OCI-LY7 (cell line): ENCODE data around the gene MLPH.

Experiments used
- EZH2phosphoT487 ChIP-seq: fragments of 200-600 bp; sonication (generic); IDR thresholded peaks from 2 replicates; pipeline ENCODE4 v1.6.1; 2018; ENCODE audit warnings: low read depth, borderline replicate concordance, mild to moderate bottlenecking, mixed run types, antibody characterized with exemption, low read length, moderate library complexity, mixed read lengths
- TF ChIP-seq, protein P1 (sequence below): fragments of 200-600 bp; sonication (generic); conservative IDR thresholded peaks from 2 replicates; pipeline ENCODE4 v1.5.1; 2014; ENCODE audit warnings: mild to moderate bottlenecking, antibody characterized with exemption, low read length, moderate library complexity, mixed read lengths

DNA sequence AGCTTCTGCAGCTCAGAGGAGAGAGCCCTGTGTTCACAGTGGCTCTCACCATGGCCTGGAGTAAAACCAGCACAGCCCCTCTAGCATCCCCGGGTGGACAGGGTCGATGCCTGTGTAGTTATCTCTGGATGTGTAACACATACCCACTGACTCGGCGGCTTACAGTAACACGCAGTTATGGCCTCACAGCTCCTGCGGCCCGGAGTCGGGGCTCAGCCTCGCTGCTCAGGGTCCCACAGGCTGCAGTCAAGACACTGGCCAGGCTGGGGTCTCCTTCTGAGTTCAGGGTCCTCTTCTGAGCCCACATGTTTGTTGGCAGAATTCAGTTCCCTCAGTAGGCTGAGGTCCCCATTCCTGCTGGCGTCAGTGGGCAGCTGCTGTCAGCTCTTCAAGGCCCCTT is 106.0 kb downstream of the MLPH start:
- TF ChIP-seq EZH2phosphoT487 = no peak
- TF ChIP-seq, protein P1, sequence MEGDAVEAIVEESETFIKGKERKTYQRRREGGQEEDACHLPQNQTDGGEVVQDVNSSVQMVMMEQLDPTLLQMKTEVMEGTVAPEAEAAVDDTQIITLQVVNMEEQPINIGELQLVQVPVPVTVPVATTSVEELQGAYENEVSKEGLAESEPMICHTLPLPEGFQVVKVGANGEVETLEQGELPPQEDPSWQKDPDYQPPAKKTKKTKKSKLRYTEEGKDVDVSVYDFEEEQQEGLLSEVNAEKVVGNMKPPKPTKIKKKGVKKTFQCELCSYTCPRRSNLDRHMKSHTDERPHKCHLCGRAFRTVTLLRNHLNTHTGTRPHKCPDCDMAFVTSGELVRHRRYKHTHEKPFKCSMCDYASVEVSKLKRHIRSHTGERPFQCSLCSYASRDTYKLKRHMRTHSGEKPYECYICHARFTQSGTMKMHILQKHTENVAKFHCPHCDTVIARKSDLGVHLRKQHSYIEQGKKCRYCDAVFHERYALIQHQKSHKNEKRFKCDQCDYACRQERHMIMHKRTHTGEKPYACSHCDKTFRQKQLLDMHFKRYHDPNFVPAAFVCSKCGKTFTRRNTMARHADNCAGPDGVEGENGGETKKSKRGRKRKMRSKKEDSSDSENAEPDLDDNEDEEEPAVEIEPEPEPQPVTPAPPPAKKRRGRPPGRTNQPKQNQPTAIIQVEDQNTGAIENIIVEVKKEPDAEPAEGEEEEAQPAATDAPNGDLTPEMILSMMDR = no peak
